Kidney epithelial cell (primary cell): ENCODE measurements around the gene GALM. TPM values are rescaled to one million over a fixed set of nuclear protein-coding genes. Genes with fewer than 3 reads are reported as not detected.
"Not testable (repeated sequence)": the region's sequence is repeated elsewhere in the genome, so short reads cannot be mapped to it uniquely, and the experiment has no call there.

Experiments used
- DNase-seq: peaks from one replicate; pipeline ENCODE4 v3.0.0-alpha.2; 2010; ENCODE audit warnings: low read depth
- H3K27me3 ChIP-seq: 2 replicates; pipeline ENCODE4 v1.6.0; 2011; ENCODE audit warnings: low read length; ENCODE audit not compliant: control insufficient read depth, insufficient read depth
- H3K36me3 ChIP-seq: 2 replicates; pipeline ENCODE4 v1.5.1; 2011; ENCODE audit warnings: low read length; ENCODE audit not compliant: control insufficient read depth, insufficient read depth
- H3K4me3 ChIP-seq: 2 replicates; pipeline ENCODE4 v1.5.1; 2011; ENCODE audit warnings: low read depth, mild to moderate bottlenecking, control low read depth, low read length
- CTCF ChIP-seq: IDR thresholded peaks from 2 replicates; pipeline ENCODE4 v1.5.1; 2011; ENCODE audit warnings: mild to moderate bottlenecking, moderate library complexity, low read length, control low read depth, inconsistent platforms; ENCODE audit not compliant: insufficient read depth, poor library complexity, severe bottlenecking
- total RNA-seq: library from RNA; depleted of rRNA; stranded (reverse); fragments of >200 nt; gene quantifications from 2 replicates; pipeline ENCODE4 v1.2.3, GENCODE V29; 2015

The GALM gene
- total RNA-seq, 1 donor from 2014 or later = 10.1 TPM

GRCh38 chr2:38668779-38669479 is 3.0 kb downstream of the GALM start:
- H3K36me3 ChIP-seq = no peaks in the 10 kb centered on the region
- no peak for TF ChIP-seq CTCF
- DNase-seq = no peak
- H3K27me3 ChIP-seq = no peaks in the 10 kb centered on the region
- no peak overlapping the region for H3K4me3 ChIP-seq

- Histone ChIP-seq H3K4me3 (no peak overlapping the region), H3K27me3 (no peaks in the 10 kb centered on the region), H3K36me3 (no peaks in the 10 kb centered on the region)
- DNase-seq = no peak
- TF ChIP-seq CTCF = no peak
These were observed 5.4 kb downstream of the GALM start for GRCh38 chr2:38671303-38671702.

GRCh38 chr2:38671946-38672345 is 6.0 kb downstream of the GALM start:
- TF ChIP-seq CTCF = no peak
- H3K27me3 ChIP-seq = no peaks in the 10 kb centered on the region
- H3K4me3 ChIP-seq = no peak overlapping the region
- no peak for DNase-seq
- no peaks in the 10 kb centered on the region for H3K36me3 ChIP-seq

GRCh38 chr2:38672445-38673391 is 6.8 kb downstream of the GALM start:
- no peak for DNase-seq
- TF ChIP-seq CTCF = no peak
- no peak overlapping the region for H3K4me3 ChIP-seq

GRCh38 chr2:38676681-38677080 is 10.8 kb downstream of the GALM start:
- TF ChIP-seq CTCF = no peak
- no peak for DNase-seq
- H3K4me3 ChIP-seq = no peak overlapping the region
- H3K36me3 ChIP-seq = no peaks in the 10 kb centered on the region
- no peaks in the 10 kb centered on the region for H3K27me3 ChIP-seq

More at GRCh38 chr2:38672445-38673391, 6.8 kb downstream of the GALM start:
- Histone ChIP-seq H3K27me3 (no peaks in the 10 kb centered on the region), H3K36me3 (no peaks in the 10 kb centered on the region)

GRCh38 chr2:38680868-38681267 is 15.0 kb downstream of the GALM start:
- not testable (repeated sequence) for H3K27me3 ChIP-seq, H3K36me3 ChIP-seq, DNase-seq, H3K4me3 ChIP-seq
